Measurements from ENCODE around the gene SUN1.

The SUN1 gene

DNA sequence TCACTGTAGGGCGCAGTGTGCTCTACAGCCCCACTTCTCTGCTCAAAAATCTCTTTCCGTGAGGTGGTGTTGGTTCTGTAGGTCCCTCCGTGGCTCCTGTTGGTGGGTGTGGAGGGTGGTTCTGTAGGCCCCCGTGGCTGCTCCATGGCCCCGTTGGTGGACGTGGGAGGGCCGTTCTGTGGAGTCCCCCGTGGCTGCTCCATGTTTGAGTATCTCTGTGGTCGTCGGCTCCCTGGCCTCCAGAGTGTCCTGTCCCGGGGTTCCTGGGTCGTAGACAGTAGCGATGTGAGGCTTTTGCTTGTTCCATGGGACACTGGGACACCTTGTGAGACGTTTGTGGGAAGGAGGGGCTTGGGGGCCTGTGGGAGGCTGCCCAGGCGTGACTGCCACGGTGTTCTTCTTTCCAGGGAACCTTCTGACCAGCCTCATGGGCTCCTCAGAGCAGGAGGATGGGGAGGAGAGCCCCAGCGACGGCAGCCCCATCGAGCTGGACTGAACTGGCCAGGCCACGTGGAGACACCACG is 62.7 kb downstream of the SUN1 start:
- DNase-seq, result no peak

DNA sequence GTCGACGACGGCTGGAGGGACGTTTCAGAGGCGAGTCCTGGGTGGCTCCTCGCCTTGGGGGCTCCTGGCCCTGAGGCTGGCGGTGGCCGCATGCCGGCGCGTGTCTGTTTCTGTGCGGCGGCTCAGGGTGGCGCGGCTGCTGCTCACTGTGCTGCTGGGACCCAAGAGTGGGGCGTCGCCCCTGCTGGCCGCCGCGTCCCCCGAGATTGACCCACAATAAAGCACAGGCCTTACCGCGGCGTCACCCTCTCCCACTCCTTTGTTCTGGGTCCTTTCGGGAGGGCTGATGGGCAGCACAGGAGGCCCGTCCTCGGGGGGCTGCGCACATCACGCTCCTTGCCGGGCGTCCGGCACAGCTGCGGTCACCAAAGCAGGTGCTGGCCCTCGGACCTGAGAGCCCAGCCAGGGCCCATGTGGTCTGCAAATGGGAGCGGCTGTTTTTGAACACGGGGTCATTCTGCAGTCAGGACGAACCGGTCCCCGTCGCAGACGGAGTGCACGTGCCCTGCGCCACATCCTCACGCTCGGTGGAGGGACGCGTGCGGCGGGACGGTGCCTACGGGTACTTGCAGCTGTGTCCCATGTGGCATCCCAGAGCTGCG is 63.3 kb downstream of the SUN1 start:
- DNase-seq, result no peak

DNA sequence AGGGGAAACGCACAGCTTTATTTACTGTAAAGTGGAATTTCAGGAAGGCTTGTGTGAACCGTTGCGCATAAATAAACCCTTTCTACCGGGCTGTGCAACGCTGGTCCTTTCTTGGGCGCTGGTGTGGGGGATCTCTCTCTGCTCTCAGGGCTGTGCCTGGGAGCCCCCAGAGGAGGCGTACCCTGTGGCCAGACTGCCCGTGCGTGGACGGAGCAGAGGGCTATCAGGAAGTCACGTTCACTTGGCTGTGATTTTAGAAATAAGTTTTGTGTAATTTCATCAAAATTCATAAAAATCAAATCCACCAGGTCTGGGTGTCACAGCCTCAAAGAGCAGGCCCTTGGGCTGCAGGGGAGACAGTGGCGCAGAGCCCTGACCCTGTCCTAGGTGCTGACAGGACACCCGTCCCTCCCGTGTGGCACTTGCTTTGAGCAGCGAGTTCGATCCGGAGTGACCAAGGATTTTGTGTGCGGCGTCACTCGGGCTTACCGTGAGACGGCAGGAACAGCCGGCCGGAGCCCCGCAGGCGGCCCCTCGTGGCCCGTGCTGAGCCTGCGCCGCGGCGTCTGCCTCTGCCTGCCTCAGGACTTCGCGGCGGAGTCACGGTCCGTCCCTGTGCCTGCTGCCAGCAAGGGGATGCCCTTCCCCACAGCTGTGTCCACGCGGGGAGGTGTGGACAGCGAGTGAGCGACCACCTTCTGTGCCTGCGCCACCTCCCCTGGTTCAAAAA is 64.2 kb downstream of the SUN1 start:
- no peak for DNase-seq

DNA sequence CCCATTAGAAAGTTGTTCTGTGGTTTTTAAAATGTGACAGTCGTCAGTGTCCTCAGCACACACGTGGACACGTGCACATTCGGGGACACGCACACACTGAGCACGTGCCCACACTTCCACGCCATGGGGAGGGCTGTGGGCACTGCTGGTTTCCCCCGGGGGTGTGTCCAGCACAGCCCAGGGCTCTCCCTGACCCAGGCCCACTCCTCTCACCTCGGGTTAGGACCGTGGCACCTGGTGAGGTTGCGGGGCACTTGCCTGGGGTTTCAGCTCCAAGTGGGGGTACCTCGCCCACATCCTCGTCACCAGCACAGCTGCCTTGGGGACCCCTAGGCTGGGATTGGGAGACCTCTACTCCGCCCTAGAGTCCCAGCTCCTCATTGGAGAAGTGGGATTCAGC is 64.8 kb downstream of the SUN1 start:
- DNase-seq, result no peak

DNA sequence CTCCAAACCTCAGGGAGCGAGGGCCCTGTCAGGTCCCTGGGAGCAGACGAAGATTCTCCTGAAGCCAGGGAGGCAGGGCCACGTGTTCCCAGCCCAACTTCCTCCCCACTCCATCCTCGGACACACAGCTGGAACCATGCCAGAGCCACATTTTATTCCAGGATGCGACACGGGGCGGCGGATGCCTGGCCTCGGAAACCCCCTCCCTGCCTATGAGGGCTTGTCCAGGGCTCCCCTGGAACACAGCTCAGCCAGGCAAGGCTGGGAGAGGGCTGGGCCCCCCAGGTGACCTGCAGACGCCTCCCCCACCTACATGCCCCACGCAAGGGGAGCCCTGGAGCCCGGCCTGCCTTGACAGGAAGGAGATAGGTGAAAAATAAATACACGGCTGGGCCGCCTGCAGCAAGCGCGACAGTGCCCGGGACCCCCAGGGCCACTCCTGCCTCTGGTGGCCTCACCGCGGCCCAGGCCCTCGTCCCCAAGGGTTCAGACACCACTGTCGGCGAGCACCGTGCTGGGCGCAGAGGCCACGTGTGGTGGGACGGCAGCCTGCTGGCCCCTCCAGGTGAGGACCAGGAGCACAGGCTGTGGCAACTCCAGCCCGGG is 65.6 kb downstream of the SUN1 start:
- DNase-seq, result no peak

DNA sequence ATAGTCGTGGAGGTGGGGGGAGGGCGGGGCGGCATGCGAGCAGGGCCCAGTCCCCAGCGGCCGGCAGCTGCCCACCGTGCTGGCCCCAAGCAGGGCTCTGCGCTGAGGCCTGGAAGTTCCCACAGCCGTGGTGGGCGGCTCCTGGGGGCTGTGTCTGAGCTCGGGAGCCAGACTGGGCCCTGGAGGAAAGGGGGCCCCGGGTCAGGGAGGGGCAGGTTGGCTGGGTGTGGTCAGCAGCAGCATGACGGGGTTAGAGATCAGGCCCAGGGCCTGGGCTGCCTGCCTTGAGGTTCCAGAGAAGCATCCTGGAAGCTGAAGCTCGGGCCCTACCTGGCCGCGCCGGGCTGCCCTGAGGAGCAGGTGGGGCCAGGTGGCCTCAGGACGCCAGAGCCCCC is 66.2 kb downstream of the SUN1 start:
- no peak for DNase-seq

DNA sequence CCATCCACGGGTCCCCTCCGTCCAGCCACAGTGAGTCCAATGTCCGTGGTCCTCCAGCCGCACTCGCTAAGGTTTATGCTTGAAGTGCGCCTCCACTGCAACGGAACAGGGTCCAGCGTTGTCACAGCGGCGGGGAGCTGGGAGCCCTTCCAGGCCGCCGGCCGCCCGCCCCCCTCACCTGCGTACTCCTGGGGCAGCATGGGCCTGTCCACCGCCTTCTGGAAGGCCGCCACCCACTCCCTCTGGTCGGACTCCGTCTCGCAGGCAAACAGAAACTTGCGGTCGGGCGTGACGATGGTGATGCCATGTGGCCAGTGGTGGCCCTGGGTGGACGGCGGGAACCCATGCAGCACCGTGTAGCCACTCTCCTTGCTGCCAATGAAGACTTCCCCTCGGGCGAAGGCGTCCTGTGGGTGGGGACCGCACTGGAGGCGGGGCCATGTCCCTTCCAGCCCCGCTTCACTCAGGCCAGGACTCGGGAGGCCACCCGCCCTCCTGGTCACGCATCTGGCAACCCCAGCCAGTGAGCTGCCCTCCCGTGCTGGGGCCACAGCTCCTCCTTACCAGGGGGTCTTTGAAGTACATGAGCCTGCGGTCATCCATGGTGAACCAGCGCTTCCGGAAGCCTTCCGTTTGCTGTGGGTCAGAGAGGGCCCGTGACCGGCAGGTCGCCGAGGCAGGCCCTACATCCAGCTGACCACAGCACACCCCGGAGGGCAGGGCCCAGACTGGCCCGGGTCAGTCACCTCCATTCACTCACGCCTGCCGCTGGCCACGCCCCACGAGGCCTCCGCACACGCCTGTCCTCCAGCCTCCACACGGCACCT is 66.8 kb downstream of the SUN1 start:
- no peak for DNase-seq

DNA sequence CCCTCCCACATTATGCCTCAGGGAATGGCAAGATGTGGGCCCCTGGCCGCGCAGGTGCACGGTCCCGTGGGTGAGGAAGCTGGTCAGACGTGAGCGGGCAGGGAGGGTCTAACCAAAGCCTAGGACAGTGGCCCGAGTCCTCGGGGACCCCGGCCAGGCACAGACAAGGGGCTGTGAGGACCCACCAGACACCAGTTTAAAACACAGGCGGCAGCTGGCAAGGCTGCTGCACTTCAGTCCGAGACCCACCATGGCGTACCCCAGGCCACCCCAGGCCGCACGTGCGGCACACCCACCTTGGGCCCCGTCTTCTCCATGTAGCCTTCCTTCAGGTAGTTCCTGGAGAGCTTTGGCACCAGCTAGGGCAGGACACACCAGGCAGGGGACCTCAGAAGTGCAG is 67.5 kb downstream of the SUN1 start:
- no peak for DNase-seq

DNA sequence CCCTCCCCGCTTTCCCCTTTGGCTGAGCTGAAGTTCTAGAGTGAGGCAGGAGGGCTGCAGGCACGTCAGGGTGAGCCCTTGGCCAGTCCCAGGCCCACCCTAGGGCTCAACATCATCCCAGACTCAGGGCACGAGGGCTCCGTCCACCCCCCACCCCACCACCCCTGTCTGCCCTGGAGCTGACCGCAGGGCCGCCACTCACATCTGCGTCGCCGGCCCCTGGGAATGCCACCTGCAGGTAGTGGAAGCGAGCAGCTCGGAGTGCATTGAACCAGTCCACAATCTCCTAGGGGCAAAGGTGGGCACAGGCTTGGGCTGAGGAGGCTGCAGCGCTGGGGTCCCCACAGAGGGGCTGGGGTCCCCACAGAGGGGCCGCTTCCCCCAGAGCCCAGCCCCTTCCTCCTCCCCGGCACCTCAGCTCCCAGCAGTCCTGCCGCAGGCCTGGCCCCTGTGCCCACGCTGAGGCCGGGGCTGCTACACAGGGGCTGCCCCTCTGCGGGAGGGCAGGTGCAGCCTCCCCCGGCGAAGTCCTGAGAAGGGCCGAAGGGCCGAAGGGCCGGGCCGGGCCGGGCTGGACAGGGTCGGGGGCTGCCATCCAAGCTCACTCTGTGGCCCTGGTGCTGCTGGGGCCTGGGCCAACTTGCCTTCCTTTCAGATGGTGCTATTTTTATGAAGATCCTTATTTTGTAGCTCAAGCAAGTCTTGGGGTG is 68.2 kb downstream of the SUN1 start:
- DNase-seq, result no peak

DNA sequence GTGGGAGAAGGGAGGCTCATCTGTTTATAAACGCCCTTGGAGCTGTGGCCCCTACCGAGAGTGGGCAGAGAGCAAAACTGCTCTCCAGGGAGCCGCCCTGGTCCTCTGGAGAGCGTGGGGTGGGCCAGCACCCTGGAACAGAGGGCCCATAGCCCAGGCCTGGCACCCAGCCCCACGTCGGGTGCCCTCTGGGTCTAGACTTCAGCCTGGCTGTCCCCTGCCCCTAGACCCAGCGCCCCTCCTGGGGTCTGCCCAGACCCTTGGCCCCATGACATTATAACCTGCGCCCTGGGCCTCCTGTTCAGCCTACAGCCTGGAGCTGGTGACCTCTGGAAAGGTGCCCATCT is 68.7 kb downstream of the SUN1 start:
- no peak for DNase-seq

DNA sequence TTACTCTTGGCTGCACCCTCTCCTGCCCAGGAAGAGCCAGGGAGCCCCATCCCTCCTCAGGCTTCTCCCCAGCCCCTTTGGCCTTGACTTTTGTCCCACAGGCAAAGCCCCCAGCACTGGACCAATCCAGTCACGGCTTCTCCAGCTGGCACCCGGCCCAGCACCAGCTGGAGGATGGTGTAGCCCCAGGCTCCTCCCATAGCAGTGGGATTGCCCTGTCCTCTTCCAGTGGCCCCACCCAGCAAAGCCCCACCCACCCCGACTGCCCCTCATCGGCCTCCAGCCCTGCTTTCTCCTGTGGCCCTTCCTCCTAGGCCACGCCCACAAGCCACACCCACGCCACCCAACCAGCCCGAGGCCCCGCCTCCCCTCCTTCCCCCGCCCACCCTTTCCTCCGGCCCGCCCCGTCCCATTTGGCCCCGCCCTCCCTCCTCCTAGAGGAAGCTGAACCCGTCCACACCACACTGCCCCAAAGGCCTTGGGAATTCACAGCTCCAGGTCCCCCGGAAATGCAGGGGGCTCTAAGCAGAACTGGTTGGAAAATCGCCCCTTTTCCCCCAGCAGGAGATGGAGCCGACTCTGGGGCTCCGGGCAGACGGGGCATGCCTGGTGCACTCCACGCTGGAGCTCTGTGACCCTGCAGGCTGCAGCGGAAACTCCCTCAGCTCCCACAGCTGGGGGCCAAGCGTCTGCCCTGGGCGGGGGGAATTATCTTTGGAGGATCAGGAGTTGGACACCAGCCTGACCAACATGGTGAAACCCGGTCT is 69.3 kb downstream of the SUN1 start:
- DNase-seq, result peak; percentile 81

DNA sequence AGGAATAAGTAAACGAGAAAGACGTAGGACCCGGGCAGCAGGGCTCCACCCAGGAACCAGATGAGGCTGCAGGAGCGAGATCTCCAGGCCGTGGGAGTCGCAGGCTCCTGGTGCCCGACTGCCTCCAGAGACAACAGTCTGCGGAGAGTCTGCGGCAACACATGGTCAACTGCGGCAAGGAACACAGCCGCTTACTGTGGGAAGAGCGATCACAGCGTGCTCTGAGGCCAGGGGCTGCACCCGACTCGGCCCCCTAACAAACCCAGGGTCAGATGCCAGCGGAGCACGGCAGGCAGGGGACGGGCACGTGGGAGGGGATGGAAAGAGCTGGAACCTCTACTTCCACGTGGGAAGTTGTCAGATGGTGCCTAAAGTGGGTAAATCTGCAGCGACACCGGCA is 70.7 kb downstream of the SUN1 start:
- no peak for DNase-seq

DNA sequence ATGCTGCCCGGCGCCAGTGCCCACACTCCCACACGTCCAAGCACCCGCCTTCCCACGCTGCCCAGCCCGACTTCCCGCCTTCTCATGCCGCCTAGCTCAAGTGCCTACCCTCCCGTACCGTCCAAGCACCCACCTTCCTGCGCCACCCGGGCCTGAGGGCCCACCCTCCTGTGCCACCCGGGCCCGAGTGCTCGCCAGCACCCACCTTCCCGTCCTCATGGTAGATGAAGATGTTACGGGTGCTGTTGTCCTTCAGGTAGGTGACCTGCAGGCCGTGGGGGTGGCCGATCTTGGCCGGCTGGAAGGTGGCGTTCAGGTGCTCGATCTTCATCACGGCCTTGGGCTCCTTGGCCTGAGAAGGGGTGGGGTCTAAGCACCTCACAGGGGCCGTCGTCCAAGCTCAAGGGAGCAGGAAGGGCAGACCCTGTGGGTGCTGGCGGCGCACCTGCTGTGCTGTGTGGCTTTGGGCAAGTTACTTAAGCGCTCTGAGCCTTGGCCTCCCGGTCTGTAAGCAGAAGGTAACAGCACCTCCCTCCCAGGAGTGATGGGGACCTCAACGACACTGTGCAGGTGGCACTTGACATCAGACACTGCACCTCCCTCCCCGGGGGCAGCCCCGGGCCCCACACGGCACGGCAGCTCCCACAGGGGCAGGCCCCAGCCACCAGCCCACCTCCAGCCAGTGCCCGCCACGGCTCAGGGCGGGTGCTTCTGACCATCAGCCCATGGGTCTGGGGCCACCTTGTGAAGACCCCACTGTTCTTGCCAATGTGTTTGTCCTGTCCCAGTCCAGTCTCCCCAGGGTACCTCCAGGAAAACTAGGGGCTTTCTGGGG is 71.9 kb downstream of the SUN1 start:
- no peak for DNase-seq

DNA sequence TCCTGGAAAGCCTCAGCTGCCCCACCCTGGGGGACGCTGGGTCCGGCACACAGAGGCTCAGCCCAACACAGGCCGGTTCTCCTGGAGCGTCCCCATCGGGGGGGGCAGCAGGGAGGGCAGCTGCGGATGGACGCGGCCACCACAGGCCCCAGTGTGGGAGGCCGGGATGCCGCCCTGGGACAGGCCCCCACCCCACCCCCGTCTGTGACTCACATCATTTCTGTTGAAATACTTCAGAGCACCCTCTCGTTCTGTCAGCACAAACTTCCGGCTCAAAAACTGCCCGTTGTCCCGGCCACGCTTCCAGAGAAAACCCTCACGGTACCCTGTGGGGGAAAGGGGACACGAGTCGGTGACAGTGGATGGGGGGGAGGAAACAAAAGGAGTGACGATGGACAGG is 72.6 kb downstream of the SUN1 start:
- no peak for DNase-seq

DNA sequence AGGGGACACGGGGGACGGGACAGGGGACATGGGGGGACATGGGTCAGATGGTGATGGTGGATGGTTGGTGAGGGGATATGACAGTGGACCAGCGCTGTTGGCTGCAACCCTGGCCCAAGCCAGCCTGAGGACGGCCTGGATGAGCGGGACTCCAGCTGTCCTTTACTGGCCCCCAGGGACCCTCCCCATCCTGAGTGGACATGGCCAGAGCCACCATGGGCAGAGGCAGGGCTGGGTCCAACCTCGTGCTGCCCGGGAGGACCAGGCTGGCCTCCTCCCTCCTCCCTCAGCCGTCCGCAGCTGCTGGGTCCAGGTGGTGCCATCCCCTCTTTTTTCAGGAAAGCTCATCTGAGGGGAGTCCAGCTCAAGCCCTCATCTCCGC is 74.5 kb downstream of the SUN1 start:
- no peak for DNase-seq

DNA sequence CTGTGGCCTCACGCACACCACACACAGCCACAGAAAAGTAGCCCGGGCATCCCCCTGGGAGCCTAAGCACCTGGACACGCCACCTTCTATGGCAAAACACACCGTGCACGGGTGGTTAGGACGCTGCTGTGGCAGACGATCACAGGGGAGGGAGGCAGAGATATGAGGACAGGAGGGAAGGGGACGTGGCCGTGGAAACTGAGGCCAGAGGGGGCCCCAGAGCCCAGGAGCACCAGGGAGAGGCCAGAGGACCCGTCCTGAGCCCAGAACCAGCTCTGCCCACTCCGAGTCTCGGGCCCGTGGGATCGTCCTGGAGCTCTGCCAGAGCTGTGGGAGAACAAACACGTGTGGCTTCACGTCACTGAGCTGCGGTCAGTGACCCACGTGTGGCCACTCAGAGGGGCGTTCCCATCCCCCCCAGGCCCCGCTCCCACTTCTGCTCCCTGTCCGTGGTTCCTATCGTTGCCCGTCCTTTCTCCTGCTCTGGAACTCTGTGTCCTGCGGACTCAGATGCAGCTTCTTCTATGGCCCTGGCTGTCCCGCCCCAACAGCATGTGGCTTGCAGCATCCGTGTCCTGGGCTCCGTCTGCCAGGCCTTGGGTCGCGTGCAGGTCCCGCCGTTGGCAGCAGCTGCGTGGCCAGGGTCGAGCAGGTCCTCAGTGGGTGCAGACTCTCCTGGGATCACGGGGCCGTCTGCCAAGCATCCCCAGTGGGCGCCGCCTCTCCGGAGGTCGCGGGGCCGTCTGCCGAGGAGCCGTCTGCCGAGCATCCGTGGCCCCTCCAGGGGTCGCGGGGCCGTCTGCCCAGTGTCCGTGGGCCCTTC is 75.1 kb downstream of the SUN1 start:
- DNase-seq, result no peak

DNA sequence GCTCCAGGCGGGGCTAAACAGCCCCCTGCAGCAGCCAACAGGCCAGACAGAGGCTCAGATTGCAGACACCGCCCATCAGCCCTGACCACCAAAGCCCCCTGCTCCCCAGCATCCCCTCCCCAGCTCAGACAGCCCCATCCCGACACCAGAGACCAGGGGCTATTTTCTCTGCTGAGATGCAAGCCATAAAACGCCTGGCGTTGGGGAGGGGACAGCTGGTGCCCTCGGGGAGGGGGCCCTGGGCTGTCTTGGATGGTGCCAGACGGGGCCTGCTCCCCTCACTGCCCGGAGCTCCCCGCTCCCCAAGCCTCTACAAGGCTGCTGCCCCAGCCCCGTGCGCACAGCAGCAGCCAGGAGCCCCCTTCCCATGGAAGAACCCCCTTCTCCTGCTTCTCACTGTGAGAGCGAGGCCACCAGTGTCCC is 75.9 kb downstream of the SUN1 start:
- no peak for DNase-seq

DNA sequence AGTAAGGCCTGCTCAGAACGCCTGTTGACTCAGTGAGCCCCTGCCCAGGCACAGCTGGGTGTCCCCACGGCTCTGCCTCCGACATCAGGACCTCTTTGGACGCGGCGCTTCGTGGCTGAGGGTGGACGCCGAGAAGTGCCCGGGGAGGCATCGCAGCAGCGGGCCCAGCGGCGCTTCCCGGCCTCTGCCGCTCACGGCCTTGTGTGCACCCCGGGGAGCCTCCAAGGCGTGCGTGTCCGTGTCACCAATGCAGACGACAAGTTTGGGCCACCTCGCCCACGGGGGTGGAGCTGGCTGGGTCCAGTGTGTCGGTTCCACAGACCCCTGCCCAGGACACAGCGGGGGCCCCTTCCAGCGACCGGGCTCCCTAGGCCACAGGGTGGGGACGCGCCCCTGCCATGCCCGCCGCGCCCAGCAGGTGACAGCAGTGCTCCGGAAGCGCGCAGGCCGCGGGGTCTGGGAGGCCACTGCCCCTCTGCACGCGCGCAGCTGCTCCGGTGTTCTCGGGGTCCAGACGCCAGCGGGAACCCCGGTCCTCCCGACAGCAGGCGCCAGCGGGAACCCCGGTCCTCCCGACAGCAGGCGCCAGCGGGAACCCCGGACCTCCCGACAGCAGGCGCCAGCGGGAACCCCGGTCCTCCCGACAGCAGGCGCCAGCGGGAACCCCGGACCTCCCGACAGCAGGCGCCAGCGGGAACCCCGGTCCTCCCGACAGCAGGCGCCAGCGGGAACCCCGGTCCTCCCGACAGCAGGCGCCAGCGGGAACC is 76.5 kb downstream of the SUN1 start:
- DNase-seq, result peak; percentile 85

Measured in activated CD8-positive, alpha-beta memory T cell treated with anti-CD3 and anti-CD28 coated beads, Interleukin-2, amount 50 U/mL, for 48 hours (primary cell).